HG02763 (cell line): Measurements from ENCODE around the gene DOCK6.
A peak's percentile ranks its signal among the peaks of the same experiment; 100 is the strongest.

ENCODE experiments used
- ATAC-seq: cut with Tn5 transposase; IDR thresholded peaks from one replicate; pipeline ENCODE4 v1.9.1; 2021; ENCODE audit warnings: mild to moderate bottlenecking, moderate library complexity; ENCODE audit not compliant: unreplicated experiment

DOCK6 gene

DNA sequence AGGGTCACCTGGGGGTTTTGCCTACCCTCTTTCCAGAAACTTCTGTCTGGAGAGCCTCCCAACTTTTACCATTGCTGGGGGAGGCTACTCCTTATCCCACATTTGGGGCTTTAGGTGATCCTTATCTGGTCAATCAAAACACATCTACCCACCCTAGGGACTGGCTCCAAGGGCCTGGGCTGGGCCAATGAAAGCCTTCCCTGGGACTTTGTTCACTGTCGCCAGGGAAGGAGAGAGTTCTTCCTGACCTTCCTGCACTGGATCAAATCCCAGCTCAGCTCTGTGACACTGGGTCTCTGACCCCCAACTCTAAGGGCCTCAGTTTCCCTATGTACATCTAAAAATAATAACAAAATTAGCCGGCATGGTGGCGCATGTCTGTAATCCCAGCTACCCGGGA is 11.1 kb downstream of the DOCK6 start:
- no peak for ATAC-seq

DNA sequence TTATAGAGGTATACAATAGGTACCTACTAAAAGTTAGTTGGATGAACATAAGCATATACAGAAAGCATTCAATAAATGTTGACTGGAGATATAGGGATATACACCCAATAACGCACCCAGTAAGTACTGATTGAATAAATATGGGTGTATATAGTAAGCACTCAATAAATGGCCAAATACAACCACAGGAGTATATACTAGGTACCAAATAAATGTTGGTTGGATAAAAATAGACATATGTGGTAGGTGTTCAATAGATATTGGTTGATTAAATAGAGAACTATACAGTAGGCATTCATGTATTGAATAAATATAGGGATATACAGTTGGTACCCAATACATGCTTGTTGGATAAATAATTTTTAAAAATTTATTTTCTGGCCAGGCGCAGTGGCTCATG is 13.5 kb downstream of the DOCK6 start:
- ATAC-seq: no peak

DNA sequence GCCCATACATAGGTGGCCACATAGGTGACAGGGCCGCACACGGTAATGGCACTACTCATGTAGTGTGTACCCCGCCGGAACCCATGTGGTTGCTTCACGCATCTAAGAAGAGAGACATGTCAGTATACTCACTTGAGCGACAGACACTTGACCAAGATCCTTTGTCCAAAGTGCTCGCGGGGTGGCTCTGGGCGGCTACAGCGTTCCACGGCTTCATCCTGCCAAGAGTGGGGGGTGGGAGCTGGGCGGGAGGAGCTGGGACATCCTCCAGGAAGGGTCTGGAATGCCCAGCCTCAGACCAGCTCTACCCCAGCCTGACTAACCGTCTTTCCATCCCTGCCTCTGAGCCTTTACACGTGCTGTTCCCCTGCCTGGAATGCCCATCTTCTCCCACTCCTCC is 14.4 kb downstream of the DOCK6 start:
- ATAC-seq: no peak

- ATAC-seq: no peak
These were observed 14.9 kb downstream of the DOCK6 start for GRCh38 chr19:11247391-11247790.

DNA sequence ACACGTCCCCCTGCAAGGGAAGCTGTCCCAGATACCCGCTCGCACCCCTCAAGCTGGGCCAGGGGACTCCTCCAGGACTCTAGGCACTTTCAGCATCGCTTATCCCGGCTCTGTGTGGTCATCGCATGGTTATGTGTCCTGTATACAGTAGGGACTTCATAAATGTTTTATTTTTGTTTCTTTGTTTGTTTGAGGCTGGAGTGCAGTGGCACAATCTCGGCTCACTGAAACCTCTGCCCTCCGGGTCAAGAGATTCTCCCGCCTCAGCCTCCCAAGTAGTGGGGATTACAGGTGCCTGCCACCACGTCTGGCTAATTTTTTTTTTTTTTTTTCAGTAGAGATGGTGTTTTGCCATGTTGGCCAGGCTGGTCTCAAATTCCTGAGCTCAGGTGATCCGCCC is 15.4 kb downstream of the DOCK6 start:
- no peak for ATAC-seq

- ATAC-seq: no peak
These were observed 17.3 kb downstream of the DOCK6 start for GRCh38 chr19:11244846-11245589.

DNA sequence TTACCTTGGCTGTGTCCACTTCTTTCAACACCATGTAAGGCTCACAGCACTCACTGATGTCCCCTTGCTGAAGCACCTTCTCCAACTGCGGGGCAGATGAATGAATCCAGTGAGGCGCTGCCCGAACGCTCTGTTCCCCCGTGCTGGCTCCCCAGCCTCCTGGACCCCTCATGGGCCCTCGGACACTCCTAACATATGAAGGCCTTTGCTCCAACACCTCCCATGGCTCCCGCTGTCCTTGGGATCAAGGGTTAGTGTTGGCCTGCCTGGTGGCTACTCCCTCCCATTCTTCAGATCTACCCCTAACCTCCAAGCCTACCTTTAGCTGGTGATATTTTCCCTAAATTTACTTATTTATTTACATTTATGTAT is 18.5 kb downstream of the DOCK6 start:
- no peak for ATAC-seq

- ATAC-seq: peak; percentile 68
These were observed 19.2 kb downstream of the DOCK6 start for GRCh38 chr19:11242864-11243797.

DNA sequence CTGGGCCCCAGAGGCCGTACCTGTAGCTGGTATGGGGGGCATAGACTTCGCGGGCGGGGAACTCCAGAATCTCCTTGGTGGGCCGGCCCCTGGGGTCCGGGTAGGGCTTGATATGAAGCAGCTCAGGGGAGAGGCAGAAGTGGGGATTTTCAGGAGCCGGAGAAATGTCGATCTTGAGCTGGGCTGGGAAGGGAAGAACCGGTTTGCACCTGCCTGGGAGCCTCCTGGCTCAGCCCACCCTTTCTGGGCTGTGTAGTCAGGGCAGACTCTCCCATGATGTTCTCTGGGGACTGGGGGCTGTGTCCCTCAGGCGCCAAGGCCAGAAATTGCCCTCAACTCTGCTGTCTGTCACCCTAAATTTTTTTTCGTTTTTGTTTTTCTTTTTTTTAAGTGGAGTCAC is 20.3 kb downstream of the DOCK6 start:
- no peak for ATAC-seq

DNA sequence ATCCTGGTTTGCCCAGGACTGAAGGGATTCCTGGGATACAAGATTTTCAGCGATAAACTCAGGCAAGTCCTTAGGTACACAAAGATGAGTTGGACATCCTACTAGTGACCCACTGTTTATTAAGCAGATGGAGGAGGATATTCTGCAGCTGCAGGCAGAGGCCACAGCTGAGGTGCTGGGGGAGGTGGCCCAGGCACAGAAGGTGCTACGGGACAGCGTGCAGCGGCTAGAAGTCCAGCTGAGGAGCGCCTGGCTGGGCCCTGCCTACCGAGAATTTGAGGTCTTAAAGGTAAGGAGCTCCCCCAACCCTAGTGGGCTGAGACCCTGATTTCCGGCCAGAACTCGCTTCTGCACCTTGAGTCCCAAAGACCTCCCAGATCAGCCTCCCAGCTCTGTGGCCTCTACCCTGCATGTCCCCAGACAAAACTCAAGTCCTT is 22.3 kb downstream of the DOCK6 start:
- no peak for ATAC-seq

DNA sequence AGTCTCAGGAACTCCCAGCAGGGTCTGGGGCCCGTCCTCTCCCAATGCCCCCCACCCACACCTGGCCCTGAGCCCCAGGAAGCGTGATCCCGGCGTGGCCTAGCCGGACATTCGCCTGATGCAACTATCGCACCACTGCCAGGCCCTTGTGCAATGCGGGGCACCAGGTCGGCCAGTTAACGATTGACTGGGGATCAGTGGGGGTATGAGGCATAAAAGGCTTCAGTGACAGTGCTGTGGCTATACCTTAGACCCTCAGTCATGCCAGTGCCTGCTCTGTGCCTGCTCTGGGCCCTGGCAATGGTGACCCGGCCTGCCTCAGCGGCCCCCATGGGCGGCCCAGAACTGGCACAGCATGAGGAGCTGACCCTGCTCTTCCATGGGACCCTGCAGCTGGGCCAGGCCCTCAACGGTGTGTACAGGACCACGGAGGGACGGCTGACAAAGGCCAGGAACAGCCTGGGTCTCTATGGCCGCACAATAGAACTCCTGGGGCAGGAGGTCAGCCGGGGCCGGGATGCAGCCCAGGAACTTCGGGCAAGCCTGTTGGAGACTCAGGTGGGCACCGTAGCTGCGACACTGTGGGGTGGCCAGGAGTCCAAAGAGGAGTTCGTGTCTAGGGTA is 22.8 kb downstream of the DOCK6 start, which contains the start of gene ANGPTL8:
TSS of gene ANGPTL8 (plus strand) at position 243 of the 624 bp plus-strand sequence. CDS start at position 262, 19 bp downstream.
- no peak for ATAC-seq

DNA sequence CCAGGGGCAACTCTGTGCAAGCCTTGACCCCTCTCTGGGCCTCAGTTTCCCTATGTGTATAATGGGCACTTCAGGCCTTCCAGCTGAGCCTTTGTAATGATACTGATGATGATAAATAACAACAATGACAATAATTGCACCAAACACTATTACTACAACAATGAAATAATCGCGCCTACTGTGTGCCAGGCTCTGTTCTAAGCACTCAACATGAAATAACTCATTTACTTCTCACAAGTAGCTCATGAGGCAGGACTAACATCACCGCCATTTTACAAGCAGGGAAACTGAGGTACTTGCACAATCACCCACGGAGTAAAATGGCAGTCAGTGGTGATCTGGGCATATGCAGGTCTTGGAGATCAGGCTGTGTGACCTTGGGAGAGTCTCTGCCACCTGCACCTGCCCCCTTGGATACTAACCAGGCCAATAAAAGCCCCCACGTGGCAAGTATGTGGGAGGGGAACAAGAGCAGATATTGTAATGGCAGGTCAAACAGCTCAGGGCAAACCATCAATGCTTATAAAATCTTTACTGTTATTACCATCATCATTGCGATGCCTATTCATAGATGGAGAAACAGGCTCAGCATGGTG is 23.4 kb downstream of the DOCK6 start:
- ATAC-seq: no peak

DNA sequence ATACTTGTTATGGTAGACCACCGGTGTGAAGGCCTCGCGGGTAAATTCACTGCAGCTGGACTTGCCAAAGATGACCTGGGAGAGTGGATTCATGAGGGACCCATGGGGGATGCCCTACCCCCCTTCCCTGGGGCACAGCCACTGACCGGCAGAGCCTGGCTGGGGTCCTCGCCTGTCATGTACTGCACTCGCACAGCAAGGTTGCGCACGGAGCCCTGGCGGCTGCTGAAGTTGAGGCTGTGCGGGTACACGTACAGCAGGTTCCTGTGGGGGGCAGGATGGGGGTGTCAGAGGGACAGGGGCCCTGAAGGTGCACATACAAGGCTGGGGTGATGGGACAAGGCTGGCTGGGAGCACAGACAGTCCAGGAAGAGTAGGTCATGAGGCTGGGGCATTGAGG is 24.3 kb downstream of the DOCK6 start:
- no peak for ATAC-seq

GRCh38 chr19:11237321-11237720 is 25.0 kb downstream of the DOCK6 start:
- ATAC-seq: no peak

GRCh38 chr19:11236324-11237301 is 25.7 kb downstream of the DOCK6 start:
- ATAC-seq: no peak

DNA sequence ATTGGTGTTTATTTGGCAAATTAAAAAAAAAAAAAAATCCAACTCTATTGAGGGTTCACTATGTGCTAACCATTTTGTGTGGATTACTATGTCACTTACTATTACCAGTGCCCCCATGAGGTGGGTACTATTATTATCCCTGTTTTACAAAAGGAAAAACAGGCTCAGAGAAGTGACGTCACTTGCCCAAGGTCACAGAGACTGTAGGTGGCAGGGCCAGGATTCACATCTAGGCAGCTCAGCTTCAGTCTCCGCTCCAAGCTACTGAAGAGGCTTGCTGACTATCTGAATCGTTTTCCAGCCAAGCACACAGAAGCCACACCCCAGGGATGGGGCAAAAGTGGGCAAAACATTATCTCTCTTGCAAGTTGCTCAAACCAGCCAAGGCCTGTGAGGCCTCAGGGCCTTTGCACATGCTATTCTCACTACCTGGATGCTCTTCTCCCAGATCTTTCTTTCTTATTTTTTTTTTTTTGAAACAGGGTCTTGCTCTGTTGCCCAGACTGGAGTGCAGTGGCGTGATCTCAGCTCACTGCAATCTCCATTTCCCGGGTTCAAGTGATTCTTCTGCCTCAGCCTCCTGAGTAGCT is 27.7 kb downstream of the DOCK6 start:
- ATAC-seq: no peak

DNA sequence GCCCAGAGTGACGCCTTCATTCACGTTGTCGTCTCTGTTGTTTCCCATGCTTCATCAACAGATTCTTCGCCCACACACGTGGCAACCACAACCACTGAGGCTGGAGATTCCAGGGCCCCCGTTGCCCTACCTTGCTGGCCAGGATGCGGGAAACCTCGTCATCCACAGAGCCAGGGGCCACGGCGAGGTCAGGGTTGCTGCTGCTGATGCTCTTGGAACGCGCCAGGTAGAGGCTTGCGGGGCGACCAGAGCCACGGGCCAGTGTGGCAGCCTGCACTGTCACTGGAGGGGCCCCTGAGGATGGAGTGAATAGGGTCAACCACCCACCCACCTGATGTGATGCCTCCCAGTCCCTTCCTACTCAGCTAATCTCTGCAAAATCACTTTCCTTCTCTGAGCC is 29.3 kb downstream of the DOCK6 start:
- no peak for ATAC-seq

DNA sequence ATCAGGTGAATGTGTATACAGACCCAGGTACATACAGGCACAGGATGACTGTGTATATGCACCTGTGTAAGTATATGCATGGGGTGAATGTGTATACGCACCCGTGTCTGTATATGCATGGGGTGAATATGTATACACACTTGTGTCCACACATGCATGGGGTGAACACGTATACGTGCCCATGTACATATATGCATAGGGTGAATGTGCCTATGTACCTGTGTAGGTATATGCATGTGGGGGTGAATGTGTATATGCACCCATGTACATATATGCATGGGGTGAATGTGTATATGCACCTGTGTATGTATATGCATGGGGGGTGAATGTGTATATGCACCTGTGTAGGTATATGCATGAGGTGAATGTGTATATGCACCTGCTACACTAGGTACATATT is 29.8 kb downstream of the DOCK6 start:
- no peak for ATAC-seq

DNA sequence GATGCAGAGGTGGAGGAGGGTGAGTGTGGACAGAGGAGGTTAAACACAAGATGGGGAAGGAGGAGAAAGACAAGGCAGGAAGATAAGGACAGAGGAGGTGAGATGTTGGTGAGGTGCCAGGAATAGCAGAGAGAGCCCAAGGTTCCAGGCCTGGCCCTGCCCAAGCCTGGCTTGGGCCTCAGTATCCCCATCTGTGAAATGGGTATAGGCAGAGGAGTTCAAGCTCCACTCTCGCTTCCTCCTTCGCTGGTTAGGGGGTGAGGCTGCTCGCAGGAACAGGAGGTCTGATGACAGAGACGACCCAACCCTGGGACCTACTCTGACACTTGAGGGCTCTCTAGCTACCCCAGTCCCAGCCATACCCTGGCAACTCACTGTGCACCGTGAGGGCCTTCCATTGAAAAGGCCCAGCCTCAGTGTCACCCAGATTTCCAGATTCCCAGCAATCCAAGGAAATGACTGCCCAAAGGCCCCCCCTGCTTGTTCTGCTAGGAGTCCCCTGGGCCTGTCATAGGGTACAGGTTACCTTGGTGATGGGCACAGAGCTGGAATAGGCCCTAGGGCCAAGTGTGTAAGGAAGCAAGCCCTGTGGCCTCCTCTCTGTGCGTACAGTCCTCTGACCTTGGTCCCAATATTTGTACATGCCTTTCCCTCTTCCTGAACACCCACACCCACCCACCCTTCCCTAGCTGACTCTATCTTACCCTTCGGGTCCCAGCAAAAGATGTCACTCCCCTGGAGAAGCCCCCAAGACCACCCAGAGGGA is 31.5 kb downstream of the DOCK6 start:
- no peak for ATAC-seq
